Endothelial cell of umbilical vein (primary cell): ENCODE results near the gene CCDC85A. TPM values are rescaled to one million over a fixed set of nuclear protein-coding genes. Genes with fewer than 3 reads are reported as not detected.

Experiments
- BruUV-seq: library from RNA; stranded (reverse); fragments of 400-500 nt; replicated peaks from 2 replicates; lab custom pipeline; 2021; lab: Mats Ljungman, UMichigan
- CTCF ChIA-PET: fragments of 300-600, 350-600 bp; sonication (Branson Sonifier 250); formaldehyde crosslinking; loops from one replicate; lab custom pipeline; 2021; ENCODE audit warnings: antibody characterized with exemption, inconsistent platforms; lab: Charles Lee
- POLR2A ChIA-PET: fragments of 300-600, 350-600 bp; sonication (Branson Sonifier 250); formaldehyde crosslinking; loops from one replicate; lab custom pipeline; 2021; ENCODE audit warnings: antibody characterized with exemption, inconsistent platforms; lab: Charles Lee
- DNase-seq: peaks from one replicate; pipeline ENCODE4 v3.0.0-alpha.2; 2011; ENCODE audit warnings: low read depth, low spot score
- FAIRE-seq: peaks from 2 replicates; lab custom pipeline; 2011; peaks lifted over from hg19 to GRCh38; lab: Jason Lieb, UNC
- H2AFZ ChIP-seq: 2 replicates; pipeline ENCODE4 v1.6.0; 2012; ENCODE audit warnings: low read depth, low read length, control low read depth, inconsistent platforms
- H3K27ac ChIP-seq: 2 replicates; pipeline ENCODE4 v1.5.1; 2011; ENCODE audit warnings: low read depth, mild to moderate bottlenecking, control low read depth, low read length, moderate library complexity; ENCODE audit not compliant: insufficient read depth
- H3K27me3 ChIP-seq, 2 experiments: 2 replicates each; pipeline versions ENCODE4 v1.6.0 to v1.6.1; 2011; ENCODE audit warnings: low read length in 2 of 2, mixed read lengths in 1 of 2; ENCODE audit not compliant: control insufficient read depth in 2 of 2, insufficient read depth in 2 of 2
- H3K36me3 ChIP-seq, 2 experiments: 2 replicates in 1 of 2; 3 replicates in 1 of 2; pipeline ENCODE4 v1.5.1; 2011; ENCODE audit warnings: low read length in 2 of 2, mild to moderate bottlenecking in 1 of 2, moderate library complexity in 1 of 2; ENCODE audit not compliant: control insufficient read depth in 2 of 2, insufficient read depth in 2 of 2; ENCODE audit errors: extremely low read depth in 1 of 2
- H3K4me1 ChIP-seq: 3 replicates; pipeline ENCODE4 v1.5.1; 2011; ENCODE audit warnings: mild to moderate bottlenecking, low read length; ENCODE audit not compliant: control insufficient read depth, insufficient read depth; ENCODE audit errors: extremely low read depth
- H3K4me2 ChIP-seq: 2 replicates; pipeline ENCODE4 v1.6.1; 2011; ENCODE audit warnings: low read length, control low read depth, mixed read lengths; ENCODE audit not compliant: insufficient read depth
- H3K4me3 ChIP-seq, 3 experiments: fragments of 200-600 bp in 1 of 3; sonication (generic), shearing (Covaris generic) in 1 of 3; replicated peaks in 1 of 3; 2 replicates each; pipeline ENCODE4 v1.5.1; 2011 to 2016; ENCODE audit warnings: control low read depth in 3 of 3, low read length in 3 of 3, mild to moderate bottlenecking in 2 of 3, inconsistent platforms in 1 of 3, low read depth in 1 of 3, moderate library complexity in 1 of 3; ENCODE audit not compliant: insufficient read depth in 1 of 3
- H3K79me2 ChIP-seq: 2 replicates; pipeline ENCODE4 v1.6.0; 2012; ENCODE audit warnings: low read length, inconsistent platforms; ENCODE audit not compliant: control insufficient read depth, insufficient read depth
- H3K9ac ChIP-seq: replicated peaks from 2 replicates; pipeline ENCODE3; 2011; ENCODE audit warnings: low read length, control low read depth; ENCODE audit not compliant: insufficient read depth; ENCODE audit errors: extremely low read depth
- H3K9me1 ChIP-seq: replicated peaks from 3 replicates; pipeline ENCODE4 v1.6.0; 2011; ENCODE audit warnings: mild to moderate bottlenecking, low read length; ENCODE audit not compliant: control insufficient read depth, insufficient read depth; ENCODE audit errors: extremely low read depth
- H3K9me3 ChIP-seq: replicated peaks from 2 replicates; pipeline ENCODE4 v1.5.1; 2012; ENCODE audit warnings: low read length, inconsistent platforms; ENCODE audit not compliant: control insufficient read depth, insufficient read depth
- H4K20me1 ChIP-seq: replicated peaks from 2 replicates; pipeline ENCODE3; 2011; ENCODE audit warnings: mild to moderate bottlenecking, low read length; ENCODE audit not compliant: control insufficient read depth, insufficient read depth; ENCODE audit errors: extremely low read depth
- CTCF ChIP-seq, 2 donors: IDR thresholded peaks; 1 replicate in 1 of 2; 2 replicates in 1 of 2; pipeline ENCODE4 v1.5.1; 2011; ENCODE audit warnings: low read length in 2 of 2, mild to moderate bottlenecking in 2 of 2, moderate library complexity in 2 of 2, control low read depth in 1 of 2, inconsistent platforms in 1 of 2, low read depth in 1 of 2; ENCODE audit not compliant: insufficient read depth in 1 of 2; ENCODE audit errors: extremely low read depth in 1 of 2
- JUN ChIP-seq: IDR thresholded peaks from 2 replicates; pipeline ENCODE4 v1.6.1; 2011; ENCODE audit warnings: borderline replicate concordance, low read depth; ENCODE audit not compliant: insufficient read length, insufficient read depth
- MAX ChIP-seq: IDR thresholded peaks from 2 replicates; pipeline ENCODE4 v1.6.1; 2011; ENCODE audit not compliant: insufficient read depth, insufficient read length
- MYC ChIP-seq: IDR thresholded peaks from one replicate; pipeline ENCODE4 v1.6.1; 2011; ENCODE audit warnings: mild to moderate bottlenecking, low read depth, low read length
- POLR2AphosphoS5 ChIP-seq: IDR thresholded peaks from 2 replicates; pipeline ENCODE4 v1.6.1; 2012; ENCODE audit warnings: low read depth, mild to moderate bottlenecking, control low read depth, low read length, moderate library complexity; ENCODE audit not compliant: insufficient read depth
- dilution Hi-C: fragments of 300-500 bp; cut with MboI; formaldehyde crosslinking; loops from one replicate; pipeline ENCODE4 v1.15.0; 2019; ENCODE audit warnings: low sequenced_read_pairs; ENCODE audit not compliant: extremely low pct_ligation_motif_present
- intact Hi-C: fragments of 100-400 bp; cut with micrococcal nuclease; formaldehyde crosslinking; loops from one replicate; pipeline ENCODE4 v1.10.0; 2022
- polyA plus RNA-seq, 4 experiments: library from polyadenylated mRNA; depleted of rRNA in 3 of 4; stranded (reverse) in 3 of 4; unstranded in 1 of 4; fragments of >200 nt; gene quantifications; 2 replicates each; pipeline versions ENCODE4 v1.2.1 to v1.2.3, GENCODE V29; 2011 to 2012; ENCODE audit warnings: missing spikeins in 1 of 4
- total RNA-seq: library from RNA; stranded (reverse); gene quantifications from 2 replicates; pipeline ENCODE4 v1.2.3, GENCODE V29; 2021

The CCDC85A gene
- total and polyA plus RNA-seq, 2 donors (not counting 3 experiments of a cell fraction or from before 2014, with no cell fraction given) = 5.1 to 10.4 TPM

- Histone ChIP-seq H3K4me3 (no peak overlapping the region), H3K4me1 (no peaks in the 10 kb centered on the region), H3K9me1 (no peaks in the 10 kb centered on the region), H3K27me3 (no peaks in the 10 kb centered on the region), H3K27ac (no peak overlapping the region), H3K4me2 (no peak overlapping the region), H2AFZ (no peak overlapping the region), H3K9ac (no peak overlapping the region), H3K79me2 (no peaks in the 10 kb centered on the region), H3K9me3 (no peaks in the 10 kb centered on the region), H4K20me1 (no peaks in the 10 kb centered on the region), H3K36me3 (no peaks in the 10 kb centered on the region)
- DNase-seq (peak; percentile 30), FAIRE-seq (no peak)
- intact Hi-C loops (no loop called here), dilution Hi-C loops (no loop called here)
- POLR2A ChIA-PET = no interaction called here
- TF ChIP-seq JUN (no peak), MYC (no peak)
- CTCF ChIA-PET = interaction anchor here (1.2 to 1.5 kb wide), 2 partner anchors 10 to 154 kb away, joined by 3 to 5 read pairs; partner anchors contain the start of gene CCDC85A
- no TSS peak for BruUV-seq
Observed at GRCh38 chr2:56337342-56337741, 153.6 kb downstream of the CCDC85A start.

GRCh38 chr2:56338232-56338631 lies 154.4 kb downstream of the CCDC85A start:
- Histone ChIP-seq H3K9ac (no peak overlapping the region), H3K79me2 (no peaks in the 10 kb centered on the region), H3K9me3 (no peaks in the 10 kb centered on the region), H3K27ac (no peak overlapping the region), H3K4me2 (no peak overlapping the region), H3K4me1 (no peaks in the 10 kb centered on the region), H2AFZ (no peak overlapping the region), H3K4me3 (no peak overlapping the region), H4K20me1 (no peaks in the 10 kb centered on the region), H3K9me1 (no peaks in the 10 kb centered on the region), H3K27me3 (no peaks in the 10 kb centered on the region), H3K36me3 (no peaks in the 10 kb centered on the region)
- CTCF ChIA-PET = interaction anchor here (1.2 to 1.5 kb wide), 2 partner anchors 9 to 155 kb away, joined by 3 to 5 read pairs; partner anchors contain the start of gene CCDC85A
- FAIRE-seq (no peak), DNase-seq (no peak)
- no peak for TF ChIP-seq MAX
- no peak for TF ChIP-seq MYC
- no peak for TF ChIP-seq POLR2AphosphoS5
- no peak for TF ChIP-seq CTCF (IDR thresholded peaks at IDR 0.05; ENCODE audit: extremely low read depth in 1 of 2, insufficient read depth in 1 of 2, low read depth in 1 of 2, low read length in 2 of 2)
- dilution Hi-C loops = no loop called here
- BruUV-seq = no TSS peak
- POLR2A ChIA-PET = no interaction called here
- intact Hi-C loops = no loop called here
